Testis (tissue), 2 donors: ENCODE measurements around the gene ABTB2.

Experiments
- CTCF ChIP-seq, 3 experiments: fragments of 450-650 bp in 2 of 3; fragments of 200-600 bp in 1 of 3; sonication (generic) in 1 of 3; IDR thresholded peaks; one replicate each; pipeline ENCODE4 v1.5.1; 2016 to 2019; ENCODE audit warnings: antibody characterized with exemption in 3 of 3, mild to moderate bottlenecking in 2 of 3, moderate library complexity in 1 of 3
- POLR2A ChIP-seq: fragments of 450-650 bp; IDR thresholded peaks from one replicate; pipeline ENCODE4 v1.6.1; 2017; ENCODE audit warnings: antibody characterized with exemption, mild to moderate bottlenecking, moderate library complexity

DNA sequence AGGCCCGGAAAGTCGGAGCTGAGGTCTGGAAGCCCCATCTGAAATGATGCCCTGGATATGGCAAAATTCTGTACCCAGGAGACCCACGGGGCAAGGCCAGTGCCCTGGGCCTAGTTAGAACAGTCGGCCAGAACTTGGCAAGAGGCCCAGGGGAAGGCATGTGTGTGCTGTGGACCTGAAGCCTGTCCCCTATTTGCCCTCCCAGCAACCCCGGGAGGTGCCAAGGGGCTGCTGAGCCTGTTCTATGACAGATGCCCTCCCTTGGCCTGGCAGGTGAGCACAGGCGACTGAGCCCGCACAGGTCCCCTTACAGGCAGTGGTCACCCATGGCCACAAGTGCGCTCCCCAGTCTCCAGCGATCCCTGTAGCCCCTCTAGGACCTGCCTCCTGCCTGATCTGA, 200.6 kb downstream of the ABTB2 start:
- TF ChIP-seq CTCF (IDR thresholded peaks at IDR 0.05) (no peak), POLR2A (no peak)
